CD14-positive monocyte (primary cell): ENCODE results near the gene AURKA. TPM values are rescaled to one million over a fixed set of nuclear protein-coding genes. Genes with fewer than 3 reads are reported as not detected.

ENCODE experiments used
- DNase-seq, 3 donors: peaks; one replicate each; pipeline ENCODE4 v3.0.0-alpha.2; 2011 to 2022
- H2AFZ ChIP-seq: 2 replicates; pipeline ENCODE4 v1.6.0; 2012; ENCODE audit warnings: mild to moderate bottlenecking, low read depth, low read length, inconsistent platforms; ENCODE audit not compliant: insufficient read depth, poor library complexity, severe bottlenecking
- H3K27ac ChIP-seq, 2 donors: 1 replicate in 1 of 2; 2 replicates in 1 of 2; pipeline ENCODE4 v1.5.1; 2012 to 2013; ENCODE audit warnings: low read length in 2 of 2, control low read depth in 1 of 2, inconsistent platforms in 1 of 2, low read depth in 1 of 2, mild to moderate bottlenecking in 1 of 2
- H3K27me3 ChIP-seq, 2 donors: one replicate each; pipeline versions ENCODE4 v1.6.0 to v1.6.1; 2011 to 2013; ENCODE audit warnings: low read length in 2 of 2; ENCODE audit not compliant: control insufficient read depth in 2 of 2, insufficient read depth in 2 of 2
- H3K36me3 ChIP-seq, 2 donors: replicated peaks in 1 of 2; 1 replicate in 1 of 2; 2 replicates in 1 of 2; pipeline versions ENCODE4 v1.5.1 to v1.6.1; 2012 to 2013; ENCODE audit warnings: low read length in 2 of 2, control low read depth in 1 of 2, inconsistent platforms in 1 of 2, mild to moderate bottlenecking in 1 of 2; ENCODE audit not compliant: insufficient read depth in 2 of 2, control insufficient read depth in 1 of 2
- H3K4me1 ChIP-seq, 2 donors: 1 replicate in 1 of 2; 2 replicates in 1 of 2; pipeline versions ENCODE4 v1.5.1 to v1.6.1; 2012 to 2013; ENCODE audit warnings: low read length in 2 of 2, control low read depth in 1 of 2, inconsistent platforms in 1 of 2, mild to moderate bottlenecking in 1 of 2, moderate library complexity in 1 of 2; ENCODE audit not compliant: insufficient read depth in 2 of 2, control insufficient read depth in 1 of 2
- H3K4me2 ChIP-seq: replicated peaks from 2 replicates; pipeline ENCODE3; 2012; ENCODE audit warnings: low read length, moderate library complexity, mild to moderate bottlenecking; ENCODE audit not compliant: poor library complexity, severe bottlenecking; ENCODE audit errors: extremely low read depth
- H3K4me3 ChIP-seq, 3 experiments: fragments of 200-600 bp in 1 of 3; sonication (generic) in 1 of 3; replicated peaks in 1 of 3; 1 replicate in 2 of 3; 2 replicates in 1 of 3; pipeline ENCODE4 v1.5.1; 2011 to 2013; ENCODE audit warnings: low read length in 3 of 3, mild to moderate bottlenecking in 3 of 3, control low read depth in 2 of 3, low read depth in 2 of 3, inconsistent platforms in 1 of 3, moderate library complexity in 1 of 3
- H3K79me2 ChIP-seq: 2 replicates; pipeline ENCODE4 v1.6.0; 2012; ENCODE audit warnings: mild to moderate bottlenecking, control low read depth, inconsistent platforms, low read length, moderate library complexity; ENCODE audit not compliant: insufficient read depth
- H3K9ac ChIP-seq: 2 replicates; pipeline ENCODE4 v1.6.0; 2017; ENCODE audit warnings: low read length, mild to moderate bottlenecking; ENCODE audit not compliant: insufficient read depth, poor library complexity, severe bottlenecking
- H3K9me3 ChIP-seq, 2 donors: replicated peaks in 1 of 2; 1 replicate in 1 of 2; 2 replicates in 1 of 2; pipeline versions ENCODE4 v1.5.1 to v1.6.1; 2012 to 2013; ENCODE audit warnings: low read length in 2 of 2, control low read depth in 1 of 2; ENCODE audit not compliant: control insufficient read depth in 1 of 2, insufficient read depth in 1 of 2
- H4K20me1 ChIP-seq: 2 replicates; pipeline ENCODE4 v1.6.0; 2012; ENCODE audit warnings: mild to moderate bottlenecking, low read length, control low read depth, moderate library complexity; ENCODE audit not compliant: insufficient read depth
- H3K27ac Mint-ChIP-seq, 7 donors: one replicate each; pipeline ENCODE4 v1.8.0; 2020; ENCODE audit warnings: mild to moderate bottlenecking in 7 of 7, mixed read lengths in 7 of 7, moderate library complexity in 6 of 7, inconsistent platforms in 2 of 7
- H3K27me3 Mint-ChIP-seq, 3 donors: one replicate each; pipeline ENCODE4 v1.8.0; 2021 to 2022; ENCODE audit warnings: low read depth in 3 of 3, mild to moderate bottlenecking in 3 of 3, mixed read lengths in 3 of 3, moderate library complexity in 3 of 3, inconsistent platforms in 1 of 3
- H3K36me3 Mint-ChIP-seq, 2 donors: one replicate each; pipeline ENCODE4 v1.8.0; 2020; ENCODE audit warnings: mixed read lengths in 2 of 2, inconsistent platforms in 1 of 2, mild to moderate bottlenecking in 1 of 2
- H3K4me1 Mint-ChIP-seq: one replicate; pipeline ENCODE4 v1.8.0; 2020; ENCODE audit warnings: mild to moderate bottlenecking, mixed read lengths
- H3K4me3 Mint-ChIP-seq, 2 donors: one replicate each; pipeline ENCODE4 v1.8.0; 2020; ENCODE audit warnings: mild to moderate bottlenecking in 2 of 2, mixed read lengths in 2 of 2, moderate library complexity in 1 of 2
- H3K9me3 Mint-ChIP-seq, 7 donors: one replicate each; pipeline ENCODE4 v1.8.0; 2020 to 2022; ENCODE audit warnings: mixed read lengths in 7 of 7, mild to moderate bottlenecking in 6 of 7, moderate library complexity in 6 of 7, inconsistent platforms in 2 of 7
- CTCF ChIP-seq: fragments of 200-600 bp; IDR thresholded peaks from one replicate; pipeline ENCODE4 v1.8.0; 2022; ENCODE audit warnings: antibody characterized with exemption, mild to moderate bottlenecking
- WGBS: methylation state at CpG from one replicate; pipeline ENCODE4 v1.1.5; 2013; ENCODE audit warnings: missing lambda C conversion rate; ENCODE audit not compliant: insufficient coverage; 5-methylcytosine and 5-hydroxymethylcytosine counted together
- intact Hi-C, 2 donors: fragments of 100-400 bp; cut with micrococcal nuclease; formaldehyde crosslinking; loops; one replicate each; pipeline versions ENCODE4 v1.15.0 to v1.15.1; 2023
- polyA plus RNA-seq, 3 donors: library from polyadenylated mRNA; depleted of rRNA in 1 of 3; unstranded in 2 of 3; stranded (reverse) in 1 of 3; fragments of 300-500 nt in 2 of 3; fragments of >200 nt in 1 of 3; fragmentation: Illumina TruSeq in 2 of 3; gene quantifications; 1 replicate in 2 of 3; 2 replicates in 1 of 3; pipeline ENCODE4 v1.2.3, GENCODE V29; 2012 to 2021

Gene AURKA
- polyA plus RNA-seq, 3 donors, result 1.4 to 1.7 (median 1.5) TPM

- Histone ChIP-seq H3K9ac (no peak overlapping the region), H3K4me1 (no peaks in the 10 kb centered on the region), H3K36me3 (no peaks in the 10 kb centered on the region), H3K9me3 (no peaks in the 10 kb centered on the region), H3K27me3 (no peaks in the 10 kb centered on the region), H3K27ac (no peak overlapping the region), H3K4me2 (no peak overlapping the region), H4K20me1 (no peaks in the 10 kb centered on the region), H3K4me3 (no peak overlapping the region), H2AFZ (no peak overlapping the region), H3K79me2 (no peaks in the 10 kb centered on the region)
- WGBS, result 35% methylated on average over 5 of the region's 5 CpGs
- no peak overlapping the region for H3K27ac Mint-ChIP-seq
- H3K27me3 Mint-ChIP-seq, result peaks cover 4 to 8% (median 5%) of the 10 kb centered on the region in 3 donors
- H3K4me1 Mint-ChIP-seq, result no peaks in the 10 kb centered on the region
- H3K4me3 Mint-ChIP-seq, result no peak overlapping the region
- intact Hi-C loops, result no loop called here
- peaks cover 0 to 6% (median 2%) of the 10 kb centered on the region in 7 donors for H3K9me3 Mint-ChIP-seq
- DNase-seq, result no peak
- TF ChIP-seq CTCF, result no peak
- H3K36me3 Mint-ChIP-seq, result no peaks in the 10 kb centered on the region
Measured at GRCh38 chr20:56328861-56329260, 63.2 kb downstream of the AURKA start.

DNA sequence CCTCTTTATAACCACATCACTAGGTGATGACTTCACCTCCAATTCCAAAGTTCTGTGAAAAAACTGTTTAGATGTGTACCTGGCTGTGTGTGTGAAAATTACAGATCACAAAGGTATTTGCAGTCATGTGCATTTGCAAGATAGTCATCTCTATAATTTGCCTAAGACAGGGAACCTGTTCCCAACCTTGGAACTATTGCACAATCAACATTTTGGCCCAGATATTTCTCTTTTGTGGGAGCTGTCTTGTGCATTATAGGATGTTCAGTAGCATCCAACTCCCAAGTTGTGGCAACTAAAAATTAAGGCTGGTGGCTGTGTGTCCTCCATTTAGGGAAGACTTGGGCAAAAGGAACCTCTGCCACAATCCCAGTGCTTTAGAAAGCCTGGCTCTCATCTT lies 67.2 kb downstream of the AURKA start:
- Mint-ChIP-seq H3K27me3 (peaks cover 5 to 11% (median 10%) of the 10 kb centered on the region in 3 donors), H3K9me3 (peaks cover 0 to 2% (median 0%) of the 10 kb centered on the region in 7 donors), H3K27ac (no peak overlapping the region), H3K36me3 (no peaks in the 10 kb centered on the region), H3K4me1 (no peaks in the 10 kb centered on the region), H3K4me3 (no peak overlapping the region)
- no peaks in the 10 kb centered on the region for H3K36me3 ChIP-seq
- no peaks in the 10 kb centered on the region for H3K4me1 ChIP-seq
- no peak overlapping the region for H3K27ac ChIP-seq
- intact Hi-C loops, result no loop called here
- no peak overlapping the region for H3K4me2 ChIP-seq
- no peaks in the 10 kb centered on the region for H3K27me3 ChIP-seq
- no peak for TF ChIP-seq CTCF
- H3K9ac ChIP-seq, result no peak overlapping the region
- DNase-seq, result no peak
- no peaks in the 10 kb centered on the region for H4K20me1 ChIP-seq
- no peaks in the 10 kb centered on the region for H3K79me2 ChIP-seq
- H3K9me3 ChIP-seq, result no peaks in the 10 kb centered on the region
- no peak overlapping the region for H3K4me3 ChIP-seq
- no peak overlapping the region for H2AFZ ChIP-seq
